ENCODE data around the gene TMEM240.

- TF ChIP-seq CTCF (IDR thresholded peaks at IDR 0.05) (no peak), POLR2AphosphoS5 (IDR thresholded peaks at IDR 0.05) (no peak), POLR2A (IDR thresholded peaks at IDR 0.05) (no peak)
Observed at GRCh38 chr1:1487701-1488100, 52.7 kb downstream of the TMEM240 start.
